ENCODE measurements around the gene RFC1.

RFC1 gene

DNA sequence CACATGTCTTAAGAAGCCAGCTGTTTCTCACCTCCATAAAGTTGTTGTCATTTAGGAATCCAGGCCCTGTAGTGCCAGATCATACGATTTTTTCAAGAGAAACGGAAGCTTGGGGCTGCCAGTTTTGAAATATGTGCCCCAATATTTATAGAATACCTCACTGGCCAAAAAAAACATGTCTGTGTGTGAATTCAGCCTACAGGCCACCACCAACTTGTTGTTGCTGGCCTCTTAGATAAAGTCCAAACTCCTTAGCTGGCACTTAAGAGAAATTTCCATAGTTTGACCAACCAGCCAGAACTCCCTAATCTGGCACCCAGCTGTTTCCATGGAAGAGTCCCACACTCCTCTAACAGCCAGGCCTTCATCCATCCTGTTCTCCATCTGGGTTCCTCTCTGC is 109.7 kb downstream of the RFC1 start:
- in situ Hi-C loops (cut with MboI; ENCODE audit: low pct_unique_long_range_greater_than_20kb, low sequenced_read_pairs, unreplicated experiment) = no loop called here
- DNase-seq (ENCODE audit: low spot score) = no peak
- TF ChIP-seq, protein P1, sequence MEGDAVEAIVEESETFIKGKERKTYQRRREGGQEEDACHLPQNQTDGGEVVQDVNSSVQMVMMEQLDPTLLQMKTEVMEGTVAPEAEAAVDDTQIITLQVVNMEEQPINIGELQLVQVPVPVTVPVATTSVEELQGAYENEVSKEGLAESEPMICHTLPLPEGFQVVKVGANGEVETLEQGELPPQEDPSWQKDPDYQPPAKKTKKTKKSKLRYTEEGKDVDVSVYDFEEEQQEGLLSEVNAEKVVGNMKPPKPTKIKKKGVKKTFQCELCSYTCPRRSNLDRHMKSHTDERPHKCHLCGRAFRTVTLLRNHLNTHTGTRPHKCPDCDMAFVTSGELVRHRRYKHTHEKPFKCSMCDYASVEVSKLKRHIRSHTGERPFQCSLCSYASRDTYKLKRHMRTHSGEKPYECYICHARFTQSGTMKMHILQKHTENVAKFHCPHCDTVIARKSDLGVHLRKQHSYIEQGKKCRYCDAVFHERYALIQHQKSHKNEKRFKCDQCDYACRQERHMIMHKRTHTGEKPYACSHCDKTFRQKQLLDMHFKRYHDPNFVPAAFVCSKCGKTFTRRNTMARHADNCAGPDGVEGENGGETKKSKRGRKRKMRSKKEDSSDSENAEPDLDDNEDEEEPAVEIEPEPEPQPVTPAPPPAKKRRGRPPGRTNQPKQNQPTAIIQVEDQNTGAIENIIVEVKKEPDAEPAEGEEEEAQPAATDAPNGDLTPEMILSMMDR (IDR thresholded peaks at IDR 0.05; ENCODE audit: extremely low read depth, insufficient read depth, missing control alignments) = no peak

DNA sequence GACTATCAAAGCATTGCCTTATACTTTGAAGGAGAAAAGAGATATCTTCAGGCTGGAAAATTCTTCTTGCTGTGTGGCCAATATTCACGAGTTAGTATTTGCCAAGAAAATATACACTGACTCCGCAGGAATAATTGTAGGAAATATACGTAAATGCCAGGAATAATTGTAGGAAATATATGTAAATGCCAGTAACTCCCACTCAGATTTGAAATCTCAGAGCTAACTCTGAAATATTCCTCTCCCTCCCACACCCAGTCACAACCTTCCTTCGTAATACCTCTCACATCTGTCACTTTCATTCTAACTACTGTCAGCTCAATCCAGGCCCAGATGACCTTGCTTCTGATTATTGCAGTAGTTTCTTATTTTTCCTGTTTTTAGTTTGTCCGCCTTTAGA is 110.3 kb downstream of the RFC1 start:
- in situ Hi-C loops (cut with MboI; ENCODE audit: low pct_unique_long_range_greater_than_20kb, low sequenced_read_pairs, unreplicated experiment) = no loop called here
- no peak for DNase-seq (ENCODE audit: low spot score)
- TF ChIP-seq, protein P1 (IDR thresholded peaks at IDR 0.05; ENCODE audit: extremely low read depth, insufficient read depth, missing control alignments) = no peak

DNA sequence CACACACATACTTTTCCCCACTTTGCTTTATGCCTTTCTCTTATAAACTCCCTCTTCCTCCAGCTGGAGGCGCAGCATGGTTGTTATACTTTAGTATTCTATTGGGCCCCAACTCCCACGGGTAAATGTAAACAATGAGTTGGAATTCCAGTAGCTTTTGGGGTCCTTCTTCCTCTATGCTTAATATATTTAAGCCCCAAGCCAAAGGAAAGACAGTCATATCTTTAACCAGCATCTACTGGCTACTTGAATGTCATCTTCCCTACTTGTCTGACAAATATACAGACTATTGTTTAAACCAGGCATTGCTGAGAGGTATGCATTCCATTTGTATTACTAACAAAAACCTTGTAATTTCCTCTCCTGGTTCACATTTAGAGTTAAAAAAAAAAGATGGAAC is 110.9 kb downstream of the RFC1 start:
- in situ Hi-C loops (cut with MboI; ENCODE audit: low pct_unique_long_range_greater_than_20kb, low sequenced_read_pairs, unreplicated experiment) = no loop called here
- no peak for DNase-seq (ENCODE audit: low spot score)
- TF ChIP-seq, protein P1 (IDR thresholded peaks at IDR 0.05; ENCODE audit: extremely low read depth, insufficient read depth, missing control alignments) = peak; percentile 19

DNA sequence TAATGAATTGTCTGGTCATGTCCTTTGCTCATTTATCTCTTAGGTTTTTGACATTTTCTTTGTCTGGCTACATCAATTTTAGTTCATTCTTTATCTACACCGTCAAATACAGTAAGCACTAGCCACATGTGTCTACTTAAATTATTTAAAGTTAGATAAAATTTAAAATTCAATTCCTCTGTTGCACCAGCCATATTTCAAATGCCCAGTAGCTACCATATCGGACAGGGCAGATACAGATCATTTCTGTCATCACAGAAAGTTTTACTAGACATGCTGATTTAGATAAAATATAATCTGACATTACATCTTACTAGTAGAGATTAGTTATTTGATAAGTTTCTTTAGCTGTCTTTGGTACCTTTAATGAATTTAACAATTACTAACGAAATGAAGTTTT is 122.7 kb downstream of the RFC1 start:
- no peak for DNase-seq (ENCODE audit: low spot score)
- TF ChIP-seq, protein P1 (IDR thresholded peaks at IDR 0.05; ENCODE audit: extremely low read depth, insufficient read depth, missing control alignments) = no peak
- in situ Hi-C loops (cut with MboI; ENCODE audit: low pct_unique_long_range_greater_than_20kb, low sequenced_read_pairs, unreplicated experiment) = no loop called here

Data from GM13977 (cell line).